Adipose tissue (tissue), 3 donors: Measurements from ENCODE around the gene ZDHHC9. TPM values are rescaled to one million over a fixed set of nuclear protein-coding genes. Genes with fewer than 3 reads are reported as not detected.

Experiments
- H3K27ac ChIP-seq: one replicate; pipeline ENCODE4 v1.5.1; 2013; ENCODE audit warnings: low read depth, low read length
- WGBS, 3 donors: extraction: QIAGEN DNeasy Blood & Tissue Kit; methylation state at CpG; one replicate each; pipeline ENCODE4 v1.1.7; 2013; 5-methylcytosine and 5-hydroxymethylcytosine counted together
- polyA plus RNA-seq, 3 donors: library from polyadenylated mRNA; stranded (reverse); fragments of 200-250 nt; gene quantifications; one replicate each; pipeline ENCODE4 v1.2.3, GENCODE V29; 2013
- donor health status: healthy with polysubstance abuse.
- donor health status: Bipolar disorder and iron deficiency.
- donor health status: healthy.

The ZDHHC9 gene
- polyA plus RNA-seq, 3 donors: 10.5 to 32.8 (median 16.3) TPM

GRCh38 chrX:129825746-129826505 is 17.8 kb downstream of the ZDHHC9 start:
- 53 to 60% (median 54%) methylated on average over 4 of the region's 4 CpGs for WGBS, 3 donors
- H3K27ac ChIP-seq: no peak overlapping the region

GRCh38 chrX:129824620-129825019 is 19.1 kb downstream of the ZDHHC9 start:
- WGBS, 3 donors: 93 to 97% (median 96%) methylated on average over 4 of the region's 4 CpGs

GRCh38 chrX:129823522-129823921 is 20.2 kb downstream of the ZDHHC9 start:
- H3K27ac ChIP-seq: no peak overlapping the region
- 44 to 87% (median 56%) methylated on average over 6 of the region's 6 CpGs for WGBS, 3 donors

More at GRCh38 chrX:129824620-129825019, 19.1 kb downstream of the ZDHHC9 start:
- no peak overlapping the region for H3K27ac ChIP-seq

- WGBS, 3 donors: 35 to 87% (median 53%) methylated on average over 2 of the region's 2 CpGs
- no peak overlapping the region for H3K27ac ChIP-seq
Observed at GRCh38 chrX:129823115-129823514, 20.6 kb downstream of the ZDHHC9 start.

- H3K27ac ChIP-seq: no peak overlapping the region
- 88 to 97% (median 94%) methylated on average over 2 of the region's 2 CpGs for WGBS, 3 donors
Observed at GRCh38 chrX:129818123-129818522, 25.6 kb downstream of the ZDHHC9 start.

GRCh38 chrX:129813662-129814368 is 29.9 kb downstream of the ZDHHC9 start:
- WGBS, 3 donors: 65 to 94% (median 66%) methylated on average over 5 to 6 of the region's 6 CpGs

GRCh38 chrX:129808829-129809796 is 34.6 kb downstream of the ZDHHC9 start:
- no peak overlapping the region for H3K27ac ChIP-seq
- WGBS, 3 donors: 81 to 97% (median 85%) methylated on average over 7 of the region's 7 CpGs

More at GRCh38 chrX:129813662-129814368, 29.9 kb downstream of the ZDHHC9 start:
- no peak overlapping the region for H3K27ac ChIP-seq

- WGBS, 3 donors: 25 to 88% (median 26%) methylated on average over 2 of the region's 2 CpGs
- H3K27ac ChIP-seq: no peak overlapping the region
Observed at GRCh38 chrX:129808158-129808828, 35.4 kb downstream of the ZDHHC9 start.

- H3K27ac ChIP-seq: no peak overlapping the region
- 70 to 86% (median 75%) methylated on average over 4 of the region's 4 CpGs for WGBS, 3 donors
Observed at GRCh38 chrX:129804806-129805205, 38.9 kb downstream of the ZDHHC9 start.

- 23 to 55% (median 54%) methylated on average over 1 of the region's 1 CpG for WGBS, 3 donors
- no peak overlapping the region for H3K27ac ChIP-seq
Observed at GRCh38 chrX:129802863-129803262, 40.8 kb downstream of the ZDHHC9 start.

GRCh38 chrX:129800186-129800585 is 43.5 kb downstream of the ZDHHC9 start:
- H3K27ac ChIP-seq: no peak overlapping the region
- 56 to 86% (median 67%) methylated on average over 4 of the region's 4 CpGs for WGBS, 3 donors

- H3K27ac ChIP-seq: no peak overlapping the region
- 70 to 93% (median 86%) methylated on average over 5 of the region's 5 CpGs for WGBS, 3 donors
Observed at GRCh38 chrX:129798888-129799287, 44.8 kb downstream of the ZDHHC9 start.

GRCh38 chrX:129798456-129798855 is 45.2 kb downstream of the ZDHHC9 start:
- no peak overlapping the region for H3K27ac ChIP-seq
- WGBS, 3 donors: 77 to 98% (median 96%) methylated on average over 3 of the region's 3 CpGs

GRCh38 chrX:129797251-129797906 is 46.3 kb downstream of the ZDHHC9 start:
- 67 to 90% (median 79%) methylated on average over 3 to 4 of the region's 4 CpGs for WGBS, 3 donors

GRCh38 chrX:129795584-129795983 is 48.1 kb downstream of the ZDHHC9 start:
- 60 to 88% (median 80%) methylated on average over 1 of the region's 1 CpG for whole genome bisulfite sequencing, 3 donors
- no peak overlapping the region for H3K27ac ChIP-seq

More at GRCh38 chrX:129797251-129797906, 46.3 kb downstream of the ZDHHC9 start:
- H3K27ac ChIP-seq: no peak overlapping the region

GRCh38 chrX:129793604-129794191 is 50.0 kb downstream of the ZDHHC9 start:
- no peak overlapping the region for H3K27ac ChIP-seq
- WGBS, 3 donors: 79 to 94% (median 92%) methylated on average over 11 to 20 of the region's 20 CpGs
